Measurements from ENCODE around the gene NR6A1.

DNA sequence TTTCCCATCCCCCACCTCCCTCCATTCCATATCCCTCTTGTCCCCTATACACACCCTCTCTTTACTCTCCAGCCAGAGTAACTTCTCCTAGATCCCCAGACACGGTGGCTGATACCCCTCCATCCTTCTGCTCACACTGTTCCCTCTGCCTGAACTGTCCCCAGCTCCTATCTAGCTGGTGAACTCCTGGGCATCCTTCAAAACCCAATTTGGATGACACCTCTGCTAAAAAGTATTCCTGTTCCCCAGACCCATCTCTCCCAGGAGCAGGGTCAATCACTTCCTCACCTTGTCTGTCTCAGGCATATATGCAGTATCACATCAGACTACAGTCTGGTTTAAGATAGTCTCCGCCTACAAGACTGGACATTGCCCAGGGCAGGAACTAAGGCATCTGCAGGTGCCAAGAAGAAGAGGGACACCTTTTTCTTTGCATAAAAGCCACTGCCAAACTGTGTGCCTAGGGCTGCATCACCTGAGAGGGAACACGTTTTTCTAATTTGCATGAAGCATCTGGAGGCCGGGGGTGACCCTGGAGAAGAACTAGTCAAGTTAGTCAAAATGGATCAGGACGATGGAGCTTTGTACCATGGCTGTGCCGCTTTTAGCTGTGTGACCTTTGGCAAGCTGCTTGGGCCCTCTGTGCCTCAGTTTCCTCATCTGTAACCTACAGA, 291.0 kb downstream of the NR6A1 start:
- TF ChIP-seq, protein P1, sequence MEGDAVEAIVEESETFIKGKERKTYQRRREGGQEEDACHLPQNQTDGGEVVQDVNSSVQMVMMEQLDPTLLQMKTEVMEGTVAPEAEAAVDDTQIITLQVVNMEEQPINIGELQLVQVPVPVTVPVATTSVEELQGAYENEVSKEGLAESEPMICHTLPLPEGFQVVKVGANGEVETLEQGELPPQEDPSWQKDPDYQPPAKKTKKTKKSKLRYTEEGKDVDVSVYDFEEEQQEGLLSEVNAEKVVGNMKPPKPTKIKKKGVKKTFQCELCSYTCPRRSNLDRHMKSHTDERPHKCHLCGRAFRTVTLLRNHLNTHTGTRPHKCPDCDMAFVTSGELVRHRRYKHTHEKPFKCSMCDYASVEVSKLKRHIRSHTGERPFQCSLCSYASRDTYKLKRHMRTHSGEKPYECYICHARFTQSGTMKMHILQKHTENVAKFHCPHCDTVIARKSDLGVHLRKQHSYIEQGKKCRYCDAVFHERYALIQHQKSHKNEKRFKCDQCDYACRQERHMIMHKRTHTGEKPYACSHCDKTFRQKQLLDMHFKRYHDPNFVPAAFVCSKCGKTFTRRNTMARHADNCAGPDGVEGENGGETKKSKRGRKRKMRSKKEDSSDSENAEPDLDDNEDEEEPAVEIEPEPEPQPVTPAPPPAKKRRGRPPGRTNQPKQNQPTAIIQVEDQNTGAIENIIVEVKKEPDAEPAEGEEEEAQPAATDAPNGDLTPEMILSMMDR (conservative IDR thresholded peaks at IDR 0.05; ENCODE audit: low read length), result no peak
- TF ChIP-seq EZH2phosphoT487 (IDR thresholded peaks at IDR 0.05; ENCODE audit: borderline replicate concordance), result no peak

All from Loucy (cell line).